WTC11 (cell line): ENCODE results near the gene B4GALT2.

ENCODE experiments used
- ATF2 ChIP-seq: sonication (generic); formaldehyde crosslinking; IDR thresholded peaks from 2 replicates; pipeline ENCODE4 v1.8.1; 2022; ENCODE audit warnings: low read depth, missing genetic modification reagents, borderline replicate concordance
- CTCF ChIP-seq: fragments of 200-600 bp; IDR thresholded peaks from 2 replicates; pipeline ENCODE4 v1.8.0; 2022; ENCODE audit warnings: antibody characterized with exemption
- FOXJ3 ChIP-seq: sonication (generic); formaldehyde crosslinking; IDR thresholded peaks from 2 replicates; pipeline ENCODE4 v1.9.0; 2021; ENCODE audit warnings: missing genetic modification reagents, mild to moderate bottlenecking, borderline replicate concordance
- MAX ChIP-seq: sonication (generic); formaldehyde crosslinking; IDR thresholded peaks from 2 replicates; pipeline ENCODE4 v1.8.0; 2022; ENCODE audit warnings: mild to moderate bottlenecking, missing genetic modification reagents
- ZBTB21 ChIP-seq: sonication (generic); formaldehyde crosslinking; IDR thresholded peaks from 2 replicates; pipeline ENCODE4 v1.8.1; 2023; ENCODE audit warnings: mild to moderate bottlenecking, missing genetic modification reagents, borderline replicate concordance
- ZNF512 ChIP-seq: sonication (generic); formaldehyde crosslinking; IDR thresholded peaks from 2 replicates; pipeline ENCODE4 v1.8.1; 2022; ENCODE audit warnings: missing genetic modification reagents, borderline replicate concordance

GRCh38 chr1:43934986-43935324 is 44.1 kb upstream of the B4GALT2 start:
- TF ChIP-seq ATF2 (CRISPR knock-in tag): no peak
- no peak for TF ChIP-seq ZNF512 (CRISPR knock-in tag)
- TF ChIP-seq MAX: no peak; the same call in 1 of the 2 replicates
- TF ChIP-seq CTCF: no peak
- no peak for TF ChIP-seq ZBTB21 (CRISPR knock-in tag)
- TF ChIP-seq FOXJ3: no peak
